ENCODE results near the gene USP19. TPM values are rescaled to one million over a fixed set of nuclear protein-coding genes. Genes with fewer than 3 reads are reported as not detected.

USP19 gene
- total and polyA plus RNA-seq, 7 donors: 22.2 to 98.4 (median 48.2) TPM

DNA sequence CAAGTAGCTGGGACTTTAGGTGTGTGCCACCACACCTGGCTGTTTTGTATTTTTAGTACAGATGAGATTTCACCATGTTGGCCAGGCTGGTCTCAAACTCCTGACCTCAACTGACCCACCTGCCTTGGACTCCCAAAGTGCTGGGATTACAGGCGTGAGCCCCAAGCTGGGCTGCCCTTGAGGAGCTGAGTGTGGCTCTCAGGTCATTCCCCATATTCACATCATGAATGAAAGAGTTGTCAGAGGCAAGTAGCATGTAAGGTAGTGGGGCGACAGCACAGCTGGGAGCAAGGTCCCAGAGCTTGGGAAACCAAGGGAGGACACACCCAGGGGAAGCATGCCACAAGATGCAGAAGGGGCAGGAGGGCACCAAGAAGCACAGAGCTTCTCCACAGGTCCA, 40.6 kb upstream of the USP19 start:
- H3K4me1 ChIP-seq: peaks cover 0 to 16% (median 12%) of the 10 kb centered on the region in 4 donors
- no peak for TF ChIP-seq POLR2A (IDR thresholded peaks at IDR 0.05)
- TF ChIP-seq EP300 (IDR thresholded peaks at IDR 0.05): no peak
- TF ChIP-seq POLR2AphosphoS5 (IDR thresholded peaks at IDR 0.05): no peak
- TF ChIP-seq, protein P1, sequence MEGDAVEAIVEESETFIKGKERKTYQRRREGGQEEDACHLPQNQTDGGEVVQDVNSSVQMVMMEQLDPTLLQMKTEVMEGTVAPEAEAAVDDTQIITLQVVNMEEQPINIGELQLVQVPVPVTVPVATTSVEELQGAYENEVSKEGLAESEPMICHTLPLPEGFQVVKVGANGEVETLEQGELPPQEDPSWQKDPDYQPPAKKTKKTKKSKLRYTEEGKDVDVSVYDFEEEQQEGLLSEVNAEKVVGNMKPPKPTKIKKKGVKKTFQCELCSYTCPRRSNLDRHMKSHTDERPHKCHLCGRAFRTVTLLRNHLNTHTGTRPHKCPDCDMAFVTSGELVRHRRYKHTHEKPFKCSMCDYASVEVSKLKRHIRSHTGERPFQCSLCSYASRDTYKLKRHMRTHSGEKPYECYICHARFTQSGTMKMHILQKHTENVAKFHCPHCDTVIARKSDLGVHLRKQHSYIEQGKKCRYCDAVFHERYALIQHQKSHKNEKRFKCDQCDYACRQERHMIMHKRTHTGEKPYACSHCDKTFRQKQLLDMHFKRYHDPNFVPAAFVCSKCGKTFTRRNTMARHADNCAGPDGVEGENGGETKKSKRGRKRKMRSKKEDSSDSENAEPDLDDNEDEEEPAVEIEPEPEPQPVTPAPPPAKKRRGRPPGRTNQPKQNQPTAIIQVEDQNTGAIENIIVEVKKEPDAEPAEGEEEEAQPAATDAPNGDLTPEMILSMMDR (IDR thresholded peaks at IDR 0.05): no peak
- DNase-seq: no peak
- WGBS, 2 donors: 89 to 92% methylated on average over 2 of the region's 2 CpGs
- no peaks in the 10 kb centered on the region for H3K9me3 ChIP-seq
- H3K27ac ChIP-seq: no peak overlapping the region
- H3K4me3 ChIP-seq: no peak overlapping the region
- intact Hi-C loops (cut with DNase I): no loop called here
- no peaks in the 10 kb centered on the region for H3K27me3 ChIP-seq
- H3K36me3 ChIP-seq: peaks cover 0 to 18% (median 11%) of the 10 kb centered on the region in 4 donors

DNA sequence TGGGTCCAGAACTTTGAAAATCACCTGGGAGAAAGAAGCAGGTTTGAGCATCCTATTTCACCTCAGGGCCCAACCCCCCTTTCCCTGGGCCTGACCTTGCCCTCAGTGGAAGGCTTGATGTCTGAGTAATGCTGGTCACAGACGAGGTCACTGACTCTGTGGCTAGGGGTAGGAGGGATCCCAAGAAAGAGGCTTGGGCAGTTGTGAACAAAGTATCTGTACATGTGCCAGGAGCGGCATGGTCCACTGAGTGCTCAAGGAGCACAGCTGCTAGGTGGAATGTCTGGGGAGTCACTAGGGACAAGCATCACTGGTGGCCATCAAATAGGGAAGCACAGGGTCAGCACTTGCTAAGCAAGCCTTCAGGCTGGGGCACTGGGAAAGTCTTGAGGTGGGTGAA, 38.2 kb upstream of the USP19 start:
- TF ChIP-seq POLR2AphosphoS5 (IDR thresholded peaks at IDR 0.05): peak in 2 of 4 donors; percentile 9 to 14
- TF ChIP-seq POLR2A (IDR thresholded peaks at IDR 0.05): no peak
- TF ChIP-seq, protein P1 (IDR thresholded peaks at IDR 0.05): no peak
- no peak for TF ChIP-seq EP300 (IDR thresholded peaks at IDR 0.05)
- no peak overlapping the region for H3K4me3 ChIP-seq
- H3K36me3 ChIP-seq: peaks cover 0 to 13% (median 10%) of the 10 kb centered on the region in 4 donors
- no peak overlapping the region for H3K27ac ChIP-seq
- intact Hi-C loops (cut with DNase I): no loop called here
- H3K27me3 ChIP-seq: no peaks in the 10 kb centered on the region
- no peaks in the 10 kb centered on the region for H3K4me1 ChIP-seq
- WGBS, 2 donors: 79 to 84% methylated on average over 2 of the region's 2 CpGs
- DNase-seq: no peak
- no peaks in the 10 kb centered on the region for H3K9me3 ChIP-seq

DNA sequence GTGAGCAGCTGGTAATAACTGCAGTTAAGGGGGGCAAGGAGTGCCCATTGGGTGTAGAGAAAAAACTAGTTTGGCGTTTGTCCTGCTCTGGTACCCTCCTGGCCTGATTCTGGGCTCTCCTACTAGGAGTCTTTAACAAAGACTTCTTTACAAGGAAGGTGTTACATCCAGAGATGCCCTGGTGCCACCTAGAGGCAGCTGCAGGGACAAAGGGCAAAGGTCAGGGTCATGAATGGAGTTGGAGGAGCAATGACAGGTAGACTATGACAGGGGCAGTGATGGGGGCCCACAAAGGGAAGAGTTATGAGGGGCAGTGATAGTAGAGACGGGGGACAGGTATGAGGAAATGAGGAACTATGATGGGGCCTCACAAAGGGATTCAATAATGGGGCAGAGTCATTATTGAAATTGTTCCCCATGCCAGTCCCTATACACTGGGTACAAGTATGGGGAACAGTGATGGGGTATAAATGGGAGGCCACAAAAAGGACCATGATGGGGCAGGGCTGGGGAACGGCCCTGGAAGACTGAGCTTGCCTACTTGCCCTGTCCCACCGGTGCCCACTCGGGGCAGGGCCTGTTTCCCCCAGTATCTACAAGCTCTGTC, 37.6 kb upstream of the USP19 start:
- peaks cover 0 to 8% (median 4%) of the 10 kb centered on the region in 4 donors for H3K36me3 ChIP-seq
- H3K4me3 ChIP-seq: no peak overlapping the region
- no peaks in the 10 kb centered on the region for H3K9me3 ChIP-seq
- no peaks in the 10 kb centered on the region for H3K27me3 ChIP-seq
- WGBS, 2 donors: 57 to 70% methylated on average over 5 of the region's 5 CpGs
- TF ChIP-seq EP300 (IDR thresholded peaks at IDR 0.05) (no peak), POLR2AphosphoS5 (IDR thresholded peaks at IDR 0.05) (no peak), POLR2A (IDR thresholded peaks at IDR 0.05) (no peak)
- TF ChIP-seq, protein P1 (IDR thresholded peaks at IDR 0.05): no peak
- H3K27ac ChIP-seq: no peak overlapping the region
- DNase-seq: no peak
- intact Hi-C loops (cut with DNase I): no loop called here
- H3K4me1 ChIP-seq: no peaks in the 10 kb centered on the region

DNA sequence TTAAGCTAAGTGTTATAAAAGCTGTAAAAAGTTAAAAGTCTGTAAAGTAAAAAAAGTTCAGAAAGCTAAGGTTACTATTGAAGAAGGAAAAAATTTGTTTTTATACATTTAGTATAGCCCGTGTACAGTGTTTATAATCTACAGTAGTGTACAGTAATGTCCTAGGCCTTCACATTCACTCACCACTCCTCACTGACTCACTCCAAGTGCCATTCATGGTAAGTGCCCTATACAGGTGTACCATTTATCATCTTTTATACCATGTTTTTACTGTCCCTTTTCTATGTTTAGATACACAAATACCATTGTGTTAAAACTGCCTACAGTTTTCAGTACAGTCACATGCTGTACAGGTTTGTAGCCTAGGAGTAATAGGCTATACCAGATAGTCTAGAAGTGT, 36.7 kb upstream of the USP19 start:
- 31 to 69% methylated on average over 1 of the region's 1 CpG for WGBS, 2 donors

More for the DNA sequence above, 36.7 kb upstream of the USP19 start:
- no peak overlapping the region for H3K4me3 ChIP-seq
- no peaks in the 10 kb centered on the region for H3K36me3 ChIP-seq
- DNase-seq: no peak
- no peak overlapping the region for H3K27ac ChIP-seq
- no peak for TF ChIP-seq EP300 (IDR thresholded peaks at IDR 0.05)
- TF ChIP-seq POLR2A (IDR thresholded peaks at IDR 0.05): no peak
- no peak for TF ChIP-seq POLR2AphosphoS5 (IDR thresholded peaks at IDR 0.05)
- TF ChIP-seq, protein P1 (IDR thresholded peaks at IDR 0.05): no peak
- H3K9me3 ChIP-seq: no peaks in the 10 kb centered on the region
- no peaks in the 10 kb centered on the region for H3K4me1 ChIP-seq
- intact Hi-C loops (cut with DNase I): no loop called here
- H3K27me3 ChIP-seq: no peaks in the 10 kb centered on the region

Measured in sigmoid colon (tissue), 7 donors.